ENCODE results near the gene CDK2AP2. TPM values are rescaled to one million over a fixed set of nuclear protein-coding genes. Genes with fewer than 3 reads are reported as not detected.

Gene CDK2AP2
- total RNA-seq, 1 experiment from 2014 or later: 13.4 TPM

DNA sequence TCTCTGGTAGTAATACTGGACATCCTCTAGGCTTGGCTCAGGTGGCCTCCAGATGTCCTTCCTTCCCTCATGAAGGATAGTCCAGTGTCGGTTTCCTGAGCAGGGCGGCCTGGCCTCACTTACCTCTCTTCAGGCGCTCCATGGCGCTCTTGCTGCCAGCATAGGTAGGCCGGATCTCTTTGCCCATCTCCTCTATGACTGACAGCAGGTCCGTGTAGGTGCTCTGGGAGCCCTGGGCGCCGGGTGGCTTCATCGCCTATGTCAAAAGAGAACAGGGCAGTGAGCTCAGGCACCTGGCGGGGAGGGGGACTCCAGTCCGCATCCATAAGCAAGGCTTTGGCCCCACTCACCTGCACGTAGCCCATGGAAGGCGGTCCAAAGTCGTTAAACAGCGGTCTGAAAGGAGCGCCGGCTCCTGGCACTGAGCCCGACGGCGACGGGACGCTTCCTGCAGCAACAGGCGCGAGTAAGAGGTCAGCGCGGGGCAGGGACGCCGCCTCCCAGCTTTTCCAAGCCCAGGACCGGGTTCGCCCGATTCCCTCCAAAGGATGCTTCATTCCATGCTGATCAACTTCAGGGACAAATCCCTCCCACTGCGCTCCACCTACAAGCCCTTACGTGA is 609 bp downstream of the CDK2AP2 start:
- no peak for DNase-seq (ENCODE audit: low read depth, low spot score)
- in situ Hi-C loops (cut with HindIII; ENCODE audit: low pct_unique_long_range_greater_than_20kb, low sequenced_read_pairs): no loop called here

- no peak for DNase-seq (ENCODE audit: low read depth, low spot score)
- in situ Hi-C loops (cut with HindIII; ENCODE audit: low pct_unique_long_range_greater_than_20kb, low sequenced_read_pairs): no loop called here
Observed at GRCh38 chr11:67506426-67507051, 1.4 kb downstream of the CDK2AP2 start.

GRCh38 chr11:67505605-67506396 is 2.2 kb downstream of the CDK2AP2 start:
- in situ Hi-C loops (cut with HindIII; ENCODE audit: low pct_unique_long_range_greater_than_20kb, low sequenced_read_pairs): no loop called here
- peak; percentile 88 for DNase-seq (ENCODE audit: low read depth, low spot score)

DNA sequence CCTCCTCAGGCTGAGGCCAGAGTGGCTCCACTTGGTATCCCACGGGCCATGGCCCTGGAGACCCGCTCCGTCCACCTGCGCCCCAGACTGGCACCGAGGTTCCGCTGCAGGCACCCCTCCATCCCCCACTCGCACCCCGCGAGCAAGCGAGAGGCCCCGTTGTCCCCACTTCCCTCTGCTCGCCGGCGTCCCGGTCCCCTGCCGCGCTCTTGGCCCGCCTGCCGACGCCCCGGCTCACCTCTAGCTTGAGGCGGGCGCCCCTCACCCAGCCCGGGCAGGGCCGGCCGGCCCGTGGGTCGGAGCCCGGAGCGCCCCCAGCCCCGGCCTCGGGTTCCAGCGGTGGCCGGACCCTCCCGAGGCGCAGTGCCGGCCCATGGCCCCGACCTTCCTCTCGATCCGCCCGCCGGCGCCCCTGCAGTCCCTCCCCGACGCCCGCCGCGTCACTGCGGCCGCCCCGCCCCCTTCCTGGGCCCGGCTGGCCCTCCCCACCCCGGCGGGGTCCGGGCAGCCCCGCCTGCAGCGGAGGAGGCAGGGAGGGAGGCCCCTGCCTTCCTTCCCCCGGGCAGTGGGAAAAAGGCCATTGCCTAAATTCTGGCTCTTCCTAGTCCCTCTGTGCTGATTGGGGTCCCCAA is 2.9 kb downstream of the CDK2AP2 start, which contains the start of gene PITPNM1:
Gene PITPNM1, minus strand, starts transcription at position 414 of the 632 bp plus-strand sequence. CDS start 1,183 bp downstream, outside the sequence.
- in situ Hi-C loops (cut with HindIII; ENCODE audit: low pct_unique_long_range_greater_than_20kb, low sequenced_read_pairs): no loop called here
- DNase-seq (ENCODE audit: low read depth, low spot score): peak; percentile 42

DNA sequence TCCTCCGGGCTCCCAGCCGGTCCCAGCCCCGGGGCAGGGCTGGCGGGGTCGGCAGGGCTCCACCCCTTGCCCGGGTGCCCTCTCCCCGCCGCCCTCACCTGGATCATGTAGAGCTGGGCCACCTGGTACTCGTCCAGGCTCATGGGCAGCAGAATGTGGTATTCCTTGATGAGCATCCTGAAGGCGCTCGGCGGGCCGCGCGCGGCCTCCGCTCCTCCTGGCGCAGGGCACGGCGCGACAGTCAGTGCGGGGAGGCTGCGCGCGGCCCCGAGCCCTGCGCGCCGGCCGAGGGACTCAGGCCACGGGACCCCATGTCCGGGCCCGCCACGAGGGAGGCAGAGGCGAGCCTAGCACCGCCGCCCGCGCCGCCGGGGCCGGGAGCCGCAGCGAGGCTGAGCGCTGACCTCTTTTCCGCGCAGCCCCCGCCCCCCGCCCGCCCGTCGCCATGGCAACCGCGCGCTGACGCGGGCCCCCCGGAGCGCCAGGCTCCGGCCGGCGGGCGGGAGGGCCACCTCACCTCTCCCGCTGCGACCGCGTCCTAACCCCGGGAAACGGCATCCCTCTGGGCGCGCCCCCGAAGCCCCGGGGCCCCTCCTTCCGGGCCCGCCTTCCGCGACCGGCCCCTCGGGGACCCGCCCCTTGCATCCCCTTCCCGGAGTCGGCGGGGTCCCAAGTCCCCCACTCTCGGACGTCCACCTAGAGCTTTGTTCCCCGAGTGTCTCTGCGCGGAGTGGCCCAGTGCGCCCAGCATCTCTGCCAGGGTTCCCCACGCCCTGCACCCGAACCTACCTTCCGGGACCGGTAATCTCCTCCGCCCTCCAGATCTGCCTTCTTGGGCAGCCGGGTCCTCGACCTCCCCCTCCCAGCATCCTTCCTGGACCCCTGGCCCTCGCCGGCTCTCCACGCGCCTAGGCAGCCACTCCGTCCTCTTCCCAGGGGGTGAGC is 3.7 kb downstream of the CDK2AP2 start:
- in situ Hi-C loops (cut with HindIII; ENCODE audit: low pct_unique_long_range_greater_than_20kb, low sequenced_read_pairs): no loop called here
- no peak for DNase-seq (ENCODE audit: low read depth, low spot score)

- no peak for DNase-seq (ENCODE audit: low read depth, low spot score)
- in situ Hi-C loops (cut with HindIII; ENCODE audit: low pct_unique_long_range_greater_than_20kb, low sequenced_read_pairs): no loop called here
Observed at GRCh38 chr11:67503119-67504004, 4.6 kb downstream of the CDK2AP2 start.

- DNase-seq (ENCODE audit: low read depth, low spot score): no peak
- in situ Hi-C loops (cut with HindIII; ENCODE audit: low pct_unique_long_range_greater_than_20kb, low sequenced_read_pairs): no loop called here
Observed at GRCh38 chr11:67502328-67502979, 5.5 kb downstream of the CDK2AP2 start.

DNA sequence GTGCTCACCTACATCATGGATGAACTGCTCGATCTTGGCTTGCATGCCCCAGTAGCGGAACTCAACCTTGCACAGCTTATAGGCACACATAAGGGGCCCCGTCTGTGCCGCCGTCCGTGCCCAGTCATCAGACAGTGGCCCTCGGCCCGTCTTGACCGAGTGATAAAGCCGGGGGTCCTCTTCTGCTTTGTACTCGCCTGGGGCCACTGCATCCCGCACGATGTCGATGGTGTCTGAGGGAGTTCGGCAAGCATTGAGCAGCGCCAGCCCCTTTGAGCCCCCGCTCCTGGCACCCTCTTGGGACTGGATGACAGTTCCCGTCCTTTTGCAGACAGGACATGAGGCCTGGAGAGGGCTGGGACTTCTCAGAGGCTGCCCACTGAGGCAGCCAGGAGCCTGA is 6.1 kb downstream of the CDK2AP2 start:
- DNase-seq (ENCODE audit: low read depth, low spot score): no peak
- in situ Hi-C loops (cut with HindIII; ENCODE audit: low pct_unique_long_range_greater_than_20kb, low sequenced_read_pairs): no loop called here

- DNase-seq (ENCODE audit: low read depth, low spot score): no peak
- in situ Hi-C loops (cut with HindIII; ENCODE audit: low pct_unique_long_range_greater_than_20kb, low sequenced_read_pairs): no loop called here
Observed at GRCh38 chr11:67500831-67501715, 6.9 kb downstream of the CDK2AP2 start.

DNA sequence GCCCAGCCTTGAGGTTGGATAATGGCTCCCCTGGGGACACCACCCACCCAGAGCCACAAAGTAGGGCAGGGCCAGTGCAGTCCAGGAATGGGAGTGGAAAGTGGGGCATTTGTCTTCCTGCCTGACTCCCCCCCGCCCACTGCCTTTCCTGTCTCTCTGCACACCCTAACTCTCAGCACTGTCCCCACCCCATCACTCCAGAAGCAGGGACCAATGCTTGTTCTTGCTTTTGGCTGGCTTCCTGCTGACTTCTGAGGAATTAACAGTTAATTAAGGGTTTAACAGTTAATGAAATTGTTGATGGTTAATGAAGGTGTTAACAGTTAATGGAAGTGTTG is 7.5 kb downstream of the CDK2AP2 start:
- DNase-seq (ENCODE audit: low read depth, low spot score): no peak
- in situ Hi-C loops (cut with HindIII; ENCODE audit: low pct_unique_long_range_greater_than_20kb, low sequenced_read_pairs): no loop called here

DNA sequence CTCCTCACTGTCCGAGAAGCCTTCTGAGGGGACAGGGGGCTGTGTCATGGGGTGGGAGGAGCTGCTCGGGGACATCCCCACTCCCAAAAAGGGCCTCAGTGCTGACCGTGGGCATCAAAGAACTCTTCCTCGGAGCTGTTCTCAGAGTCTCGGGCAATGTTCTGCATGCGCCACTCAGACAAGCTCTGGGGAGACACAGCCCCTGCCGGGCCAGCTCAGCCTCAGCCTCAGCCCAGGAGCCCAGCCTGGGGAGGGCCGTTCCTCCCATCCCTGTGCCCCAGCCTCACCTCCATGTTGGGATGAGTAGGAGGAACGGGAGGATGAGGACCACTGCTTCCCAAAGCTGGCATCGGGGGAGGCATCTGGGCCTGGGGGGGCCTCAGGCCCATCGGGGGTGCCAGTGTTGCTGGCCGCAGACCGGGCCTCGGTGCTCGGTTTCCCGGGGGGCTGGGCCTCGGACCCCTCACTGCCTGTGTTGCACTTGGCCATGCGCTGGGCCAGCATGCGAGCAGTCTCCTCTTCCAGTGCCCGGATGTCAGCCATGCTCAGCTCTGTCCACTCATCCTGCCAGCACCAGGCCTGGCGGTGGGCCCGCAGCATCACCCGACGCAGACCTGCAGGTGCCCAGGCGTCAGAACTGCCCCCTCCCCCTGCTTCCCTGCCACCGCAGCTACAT is 8.0 kb downstream of the CDK2AP2 start:
- DNase-seq (ENCODE audit: low read depth, low spot score): no peak
- in situ Hi-C loops (cut with HindIII; ENCODE audit: low pct_unique_long_range_greater_than_20kb, low sequenced_read_pairs): no loop called here

DNA sequence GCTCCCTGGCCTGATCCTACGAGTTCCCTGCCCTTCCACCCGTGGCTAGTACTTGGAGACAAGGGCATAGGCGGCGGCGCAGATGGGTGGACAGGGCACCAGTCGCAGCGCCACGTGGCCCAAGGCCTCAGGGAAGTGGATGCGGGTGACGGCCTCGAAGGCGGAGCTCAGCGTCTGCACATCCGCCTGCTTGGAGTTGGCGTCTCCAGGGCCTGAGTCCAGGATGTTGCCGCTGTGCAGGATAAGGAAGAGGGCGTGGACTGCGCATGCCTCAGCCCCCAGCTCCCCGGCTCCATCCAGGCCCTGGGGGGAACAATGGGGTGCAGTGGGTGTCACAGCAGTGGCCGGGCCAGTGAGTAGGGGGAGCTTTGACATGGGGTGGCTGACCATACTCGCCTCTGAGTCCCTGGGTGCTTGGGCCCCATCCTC is 9.4 kb downstream of the CDK2AP2 start:
- in situ Hi-C loops (cut with HindIII; ENCODE audit: low pct_unique_long_range_greater_than_20kb, low sequenced_read_pairs): no loop called here
- no peak for DNase-seq (ENCODE audit: low read depth, low spot score)

- in situ Hi-C loops (cut with HindIII; ENCODE audit: low pct_unique_long_range_greater_than_20kb, low sequenced_read_pairs): no loop called here
- no peak for DNase-seq (ENCODE audit: low read depth, low spot score)
Observed at GRCh38 chr11:67497656-67498291, 10.2 kb downstream of the CDK2AP2 start.

GRCh38 chr11:67496113-67496512 is 11.8 kb downstream of the CDK2AP2 start:
- in situ Hi-C loops (cut with HindIII; ENCODE audit: low pct_unique_long_range_greater_than_20kb, low sequenced_read_pairs): no loop called here

More at GRCh38 chr11:67496113-67496512, 11.8 kb downstream of the CDK2AP2 start:
- DNase-seq (ENCODE audit: low read depth, low spot score): no peak
